ENCODE data around the gene C6orf58.
A peak's percentile ranks its signal among the peaks of the same experiment; 100 is the strongest.
"Not testable (repeated sequence)": the region's sequence is repeated elsewhere in the genome, so short reads cannot be mapped to it uniquely, and the experiment has no call there.

The C6orf58 gene

GRCh38 chr6:127590344-127590743, 13.4 kb downstream of the C6orf58 start:
- H3K4me1 ChIP-seq (ENCODE audit: insufficient read depth, low read length), result peaks cover 3% of the 10 kb centered on the region; the same call in 1 of the 2 replicates
- H3K36me3 ChIP-seq (ENCODE audit: insufficient read depth, low read length), result no peaks in the 10 kb centered on the region
- H3K27ac ChIP-seq (ENCODE audit: low read depth, low read length), result no peak overlapping the region

GRCh38 chr6:127592964-127593363, 16.0 kb downstream of the C6orf58 start:
- H3K36me3 ChIP-seq (ENCODE audit: insufficient read depth, low read length), result no peaks in the 10 kb centered on the region
- H3K27ac ChIP-seq (ENCODE audit: low read depth, low read length), result no peak overlapping the region
- WGBS, result 56% methylated on average over 2 of the region's 7 CpGs

More at GRCh38 chr6:127590344-127590743, 13.4 kb downstream of the C6orf58 start:
- no peak overlapping the region for H3K9ac ChIP-seq (ENCODE audit: low read depth, low read length)
- H3K9me3 ChIP-seq (ENCODE audit: insufficient read depth, low read depth, low read length), result peaks cover 4% of the 10 kb centered on the region; the same call in 1 of the 2 replicates
- no peak overlapping the region for H3K4me3 ChIP-seq (ENCODE audit: low read length)
- H3K27me3 ChIP-seq (ENCODE audit: insufficient read depth, low read length), result no peaks in the 10 kb centered on the region
- 94% methylated on average over 1 of the region's 1 CpG for WGBS

GRCh38 chr6:127593456-127593855, 16.5 kb downstream of the C6orf58 start:
- Histone ChIP-seq H3K4me3 (ENCODE audit: low read length) (peak overlapping the region; percentile 38), H3K9ac (ENCODE audit: low read depth, low read length) (peak overlapping the region; percentile 46; the same call in 1 of the 2 replicates)
- not testable (repeated sequence) for H3K9me3 ChIP-seq (ENCODE audit: insufficient read depth, low read depth, low read length); H3K36me3 ChIP-seq (ENCODE audit: insufficient read depth, low read length); H3K4me1 ChIP-seq (ENCODE audit: insufficient read depth, low read length); H3K27ac ChIP-seq (ENCODE audit: low read depth, low read length); H3K27me3 ChIP-seq (ENCODE audit: insufficient read depth, low read length)
- WGBS, result 23% methylated on average over 18 of the region's 21 CpGs

More at GRCh38 chr6:127592964-127593363, 16.0 kb downstream of the C6orf58 start:
- Histone ChIP-seq H3K9ac (ENCODE audit: low read depth, low read length) (peak overlapping the region; percentile 46), H3K27me3 (ENCODE audit: insufficient read depth, low read length) (no peaks in the 10 kb centered on the region), H3K4me3 (ENCODE audit: low read length) (peak overlapping the region; percentile 38), H3K4me1 (ENCODE audit: insufficient read depth, low read length) (no peaks in the 10 kb centered on the region), H3K9me3 (ENCODE audit: insufficient read depth, low read depth, low read length) (peaks cover 4% of the 10 kb centered on the region; the same call in 1 of the 2 replicates)

- H3K4me3 ChIP-seq (ENCODE audit: low read length), result no peak overlapping the region
- H3K27me3 ChIP-seq (ENCODE audit: insufficient read depth, low read length), result no peaks in the 10 kb centered on the region
- no peaks in the 10 kb centered on the region for H3K4me1 ChIP-seq (ENCODE audit: insufficient read depth, low read length)
- no peak overlapping the region for H3K9ac ChIP-seq (ENCODE audit: low read depth, low read length)
- 81% methylated on average over 3 of the region's 3 CpGs for WGBS
- H3K9me3 ChIP-seq (ENCODE audit: insufficient read depth, low read depth, low read length), result no peaks in the 10 kb centered on the region
- H3K27ac ChIP-seq (ENCODE audit: low read depth, low read length), result no peak overlapping the region
- no peaks in the 10 kb centered on the region for H3K36me3 ChIP-seq (ENCODE audit: insufficient read depth, low read length)
Measured at GRCh38 chr6:127606131-127606562, 29.2 kb downstream of the C6orf58 start.

- Histone ChIP-seq H3K27me3 (ENCODE audit: insufficient read depth, low read length) (no peaks in the 10 kb centered on the region), H3K4me3 (ENCODE audit: low read length) (no peak overlapping the region), H3K9ac (ENCODE audit: low read depth, low read length) (no peak overlapping the region), H3K9me3 (ENCODE audit: insufficient read depth, low read depth, low read length) (no peaks in the 10 kb centered on the region), H3K27ac (ENCODE audit: low read depth, low read length) (no peak overlapping the region), H3K36me3 (ENCODE audit: insufficient read depth, low read length) (no peaks in the 10 kb centered on the region), H3K4me1 (ENCODE audit: insufficient read depth, low read length) (no peaks in the 10 kb centered on the region)
- 86% methylated on average over 2 of the region's 3 CpGs for WGBS
Measured at GRCh38 chr6:127608554-127609270, 31.7 kb downstream of the C6orf58 start.

GRCh38 chr6:127618729-127619128, 41.8 kb downstream of the C6orf58 start:
- H3K9me3 ChIP-seq (ENCODE audit: insufficient read depth, low read depth, low read length), result no peaks in the 10 kb centered on the region
- no peak overlapping the region for H3K27ac ChIP-seq (ENCODE audit: low read depth, low read length)
- H3K4me3 ChIP-seq (ENCODE audit: low read length), result no peak overlapping the region
- 100% methylated on average over 5 of the region's 5 CpGs for WGBS
- no peak overlapping the region for H3K9ac ChIP-seq (ENCODE audit: low read depth, low read length)
- no peaks in the 10 kb centered on the region for H3K27me3 ChIP-seq (ENCODE audit: insufficient read depth, low read length)
- no peaks in the 10 kb centered on the region for H3K36me3 ChIP-seq (ENCODE audit: insufficient read depth, low read length)
- H3K4me1 ChIP-seq (ENCODE audit: insufficient read depth, low read length), result no peaks in the 10 kb centered on the region

GRCh38 chr6:127630800-127631199, 53.8 kb downstream of the C6orf58 start:
- 100% methylated on average over 1 of the region's 1 CpG for WGBS
- Histone ChIP-seq H3K27ac (ENCODE audit: low read depth, low read length) (no peak overlapping the region), H3K36me3 (ENCODE audit: insufficient read depth, low read length) (no peaks in the 10 kb centered on the region), H3K4me1 (ENCODE audit: insufficient read depth, low read length) (no peaks in the 10 kb centered on the region), H3K27me3 (ENCODE audit: insufficient read depth, low read length) (no peaks in the 10 kb centered on the region), H3K4me3 (ENCODE audit: low read length) (no peak overlapping the region), H3K9me3 (ENCODE audit: insufficient read depth, low read depth, low read length) (no peaks in the 10 kb centered on the region), H3K9ac (ENCODE audit: low read depth, low read length) (no peak overlapping the region)

- Histone ChIP-seq H3K9me3 (ENCODE audit: insufficient read depth, low read depth, low read length) (no peaks in the 10 kb centered on the region), H3K4me1 (ENCODE audit: insufficient read depth, low read length) (no peaks in the 10 kb centered on the region), H3K27ac (ENCODE audit: low read depth, low read length) (no peak overlapping the region), H3K27me3 (ENCODE audit: insufficient read depth, low read length) (no peaks in the 10 kb centered on the region), H3K9ac (ENCODE audit: low read depth, low read length) (no peak overlapping the region), H3K36me3 (ENCODE audit: insufficient read depth, low read length) (no peaks in the 10 kb centered on the region), H3K4me3 (ENCODE audit: low read length) (no peak overlapping the region)
Measured at GRCh38 chr6:127634178-127634577, 57.2 kb downstream of the C6orf58 start.

- no peaks in the 10 kb centered on the region for H3K36me3 ChIP-seq (ENCODE audit: insufficient read depth, low read length)
- WGBS, result 91% methylated on average over 4 of the region's 4 CpGs
- no peaks in the 10 kb centered on the region for H3K27me3 ChIP-seq (ENCODE audit: insufficient read depth, low read length)
- no peaks in the 10 kb centered on the region for H3K4me1 ChIP-seq (ENCODE audit: insufficient read depth, low read length)
- no peak overlapping the region for H3K9ac ChIP-seq (ENCODE audit: low read depth, low read length)
- no peaks in the 10 kb centered on the region for H3K9me3 ChIP-seq (ENCODE audit: insufficient read depth, low read depth, low read length)
- H3K4me3 ChIP-seq (ENCODE audit: low read length), result no peak overlapping the region
- H3K27ac ChIP-seq (ENCODE audit: low read depth, low read length), result no peak overlapping the region
Measured at GRCh38 chr6:127635091-127635490, 58.1 kb downstream of the C6orf58 start.

GRCh38 chr6:127637830-127638409, 60.9 kb downstream of the C6orf58 start:
- no peaks in the 10 kb centered on the region for H3K27me3 ChIP-seq (ENCODE audit: insufficient read depth, low read length)
- 80% methylated on average over 3 of the region's 5 CpGs for WGBS

More at GRCh38 chr6:127637830-127638409, 60.9 kb downstream of the C6orf58 start:
- Histone ChIP-seq H3K9ac (ENCODE audit: low read depth, low read length) (no peak overlapping the region), H3K27ac (ENCODE audit: low read depth, low read length) (no peak overlapping the region), H3K4me3 (ENCODE audit: low read length) (no peak overlapping the region), H3K9me3 (ENCODE audit: insufficient read depth, low read depth, low read length) (no peaks in the 10 kb centered on the region), H3K4me1 (ENCODE audit: insufficient read depth, low read length) (no peaks in the 10 kb centered on the region), H3K36me3 (ENCODE audit: insufficient read depth, low read length) (no peaks in the 10 kb centered on the region)
